ENCODE results near the gene WDR73. TPM values are rescaled to one million over a fixed set of nuclear protein-coding genes. Genes with fewer than 3 reads are reported as not detected.

WDR73 gene
- total RNA-seq, 6 donors from 2014 or later: 21.5 to 138 (median 35.8) TPM

GRCh38 chr15:84616235-84616634 is 37.8 kb downstream of the WDR73 start:
- no peak overlapping the region for H3K4me3 ChIP-seq
- peak in 1 of 2 donors; percentile 76 for ATAC-seq (ENCODE audit: low FRiP score in 2 of 2)
- DNase-seq: no peak
- H3K27ac ChIP-seq: peak overlapping the region in 2 of 4 donors; percentile 2 to 7
- WGBS, 2 donors: 63 to 80% methylated on average over 3 of the region's 3 CpGs
- TF ChIP-seq POLR2A (IDR thresholded peaks at IDR 0.05) (no peak), EP300 (IDR thresholded peaks at IDR 0.05) (no peak), CTCF (IDR thresholded peaks at IDR 0.05) (no peak), POLR2AphosphoS5 (IDR thresholded peaks at IDR 0.05) (no peak)
- H3K4me1 ChIP-seq: peaks cover 0 to 7% (median 1%) of the 10 kb centered on the region in 4 donors
- H3K27me3 ChIP-seq: no peaks in the 10 kb centered on the region
- peaks cover 2 to 8% (median 5%) of the 10 kb centered on the region in 4 donors for H3K36me3 ChIP-seq
- peaks cover 7 to 8% (median 8%) of the 10 kb centered on the region in 4 donors for H3K9me3 ChIP-seq

GRCh38 chr15:84611631-84612030 is 42.5 kb downstream of the WDR73 start:
- Histone ChIP-seq H3K9me3 (no peaks in the 10 kb centered on the region), H3K27me3 (no peaks in the 10 kb centered on the region), H3K4me1 (peaks cover 0 to 5% (median 1%) of the 10 kb centered on the region in 4 donors), H3K27ac (no peak overlapping the region), H3K36me3 (peaks cover 0 to 17% (median 4%) of the 10 kb centered on the region in 4 donors), H3K4me3 (no peak overlapping the region)
- TF ChIP-seq POLR2A (IDR thresholded peaks at IDR 0.05) (no peak), CTCF (IDR thresholded peaks at IDR 0.05) (no peak), EP300 (IDR thresholded peaks at IDR 0.05) (no peak), POLR2AphosphoS5 (IDR thresholded peaks at IDR 0.05) (no peak)
- 95 to 96% methylated on average over 7 of the region's 7 CpGs for WGBS, 2 donors
- DNase-seq (no peak), ATAC-seq (ENCODE audit: low FRiP score in 2 of 2) (no peak)

GRCh38 chr15:84609818-84610525 is 44.1 kb downstream of the WDR73 start:
- Histone ChIP-seq H3K27me3 (no peaks in the 10 kb centered on the region), H3K9me3 (no peaks in the 10 kb centered on the region), H3K27ac (no peak overlapping the region), H3K4me1 (peaks cover 0 to 5% (median 0%) of the 10 kb centered on the region in 4 donors), H3K4me3 (no peak overlapping the region), H3K36me3 (peaks cover 0 to 17% (median 6%) of the 10 kb centered on the region in 4 donors)
- TF ChIP-seq POLR2A (IDR thresholded peaks at IDR 0.05) (no peak), CTCF (IDR thresholded peaks at IDR 0.05) (no peak), EP300 (IDR thresholded peaks at IDR 0.05) (no peak), POLR2AphosphoS5 (IDR thresholded peaks at IDR 0.05) (no peak)
- 78 to 79% methylated on average over 11 of the region's 11 CpGs for WGBS, 2 donors
- DNase-seq (no peak), ATAC-seq (ENCODE audit: low FRiP score in 2 of 2) (no peak)

- H3K36me3 ChIP-seq: peaks cover 0 to 19% (median 6%) of the 10 kb centered on the region in 4 donors
- H3K27ac ChIP-seq: no peak overlapping the region
- no peaks in the 10 kb centered on the region for H3K9me3 ChIP-seq
- H3K4me3 ChIP-seq: no peak overlapping the region
- ATAC-seq (ENCODE audit: low FRiP score in 2 of 2) (no peak), DNase-seq (no peak)
- H3K27me3 ChIP-seq: no peaks in the 10 kb centered on the region
- no peak for TF ChIP-seq EP300 (IDR thresholded peaks at IDR 0.05)
- H3K4me1 ChIP-seq: peaks cover 0 to 5% (median 0%) of the 10 kb centered on the region in 4 donors
- WGBS, 2 donors: 86 to 100% methylated on average over 1 of the region's 1 CpG
Measured at GRCh38 chr15:84608707-84609284, 45.3 kb downstream of the WDR73 start.

GRCh38 chr15:84606653-84607120 is 47.4 kb downstream of the WDR73 start:
- 86 to 90% methylated on average over 8 of the region's 8 CpGs for WGBS, 2 donors
- ATAC-seq (ENCODE audit: low FRiP score in 2 of 2) (no peak), DNase-seq (no peak)
- TF ChIP-seq EP300 (IDR thresholded peaks at IDR 0.05) (no peak), CTCF (IDR thresholded peaks at IDR 0.05) (no peak), POLR2AphosphoS5 (IDR thresholded peaks at IDR 0.05) (no peak), POLR2A (IDR thresholded peaks at IDR 0.05) (no peak)
- Histone ChIP-seq H3K27me3 (no peaks in the 10 kb centered on the region), H3K4me3 (no peak overlapping the region), H3K9me3 (no peaks in the 10 kb centered on the region), H3K36me3 (peaks cover 0 to 19% (median 6%) of the 10 kb centered on the region in 4 donors), H3K4me1 (peaks cover 2 to 10% (median 4%) of the 10 kb centered on the region in 4 donors), H3K27ac (no peak overlapping the region)

Measured in upper lobe of left lung (tissue), 6 donors.